Hematopoietic multipotent progenitor cell treated with erythropoietin and hydrocortisone succinate and interleukin-3 and kit ligand, for 17 days (in vitro differentiated cells): ENCODE measurements around the gene FAM13B.

Experiments
- DNase-seq: peaks from one replicate; pipeline ENCODE4 v3.0.0-alpha.2; 2015; ENCODE audit warnings: low spot score

FAM13B gene

GRCh38 chr5:137894586-137894985 lies 138.3 kb downstream of the FAM13B start:
- no peak for DNase-seq

GRCh38 chr5:137891849-137892248 lies 141.0 kb downstream of the FAM13B start:
- no peak for DNase-seq

DNA sequence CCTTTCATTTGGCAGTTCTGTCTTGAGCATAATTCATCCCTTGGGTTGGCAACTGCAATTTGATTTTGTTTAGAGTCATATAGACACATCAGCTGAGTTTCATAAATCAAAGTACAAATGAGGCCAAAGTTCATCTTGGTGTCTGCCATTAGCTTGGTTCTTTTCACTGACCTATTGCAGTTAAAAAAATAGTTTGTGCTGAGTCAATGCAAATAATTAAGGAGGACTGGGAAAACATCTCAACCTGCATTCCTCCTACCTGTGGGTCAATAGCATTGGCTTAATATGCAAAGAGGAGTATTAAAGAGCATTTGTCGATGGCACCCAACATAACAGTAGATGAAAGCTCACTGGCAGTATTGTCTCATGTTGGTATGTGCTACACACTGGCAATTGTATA lies 142.0 kb downstream of the FAM13B start:
- DNase-seq, result no peak

DNA sequence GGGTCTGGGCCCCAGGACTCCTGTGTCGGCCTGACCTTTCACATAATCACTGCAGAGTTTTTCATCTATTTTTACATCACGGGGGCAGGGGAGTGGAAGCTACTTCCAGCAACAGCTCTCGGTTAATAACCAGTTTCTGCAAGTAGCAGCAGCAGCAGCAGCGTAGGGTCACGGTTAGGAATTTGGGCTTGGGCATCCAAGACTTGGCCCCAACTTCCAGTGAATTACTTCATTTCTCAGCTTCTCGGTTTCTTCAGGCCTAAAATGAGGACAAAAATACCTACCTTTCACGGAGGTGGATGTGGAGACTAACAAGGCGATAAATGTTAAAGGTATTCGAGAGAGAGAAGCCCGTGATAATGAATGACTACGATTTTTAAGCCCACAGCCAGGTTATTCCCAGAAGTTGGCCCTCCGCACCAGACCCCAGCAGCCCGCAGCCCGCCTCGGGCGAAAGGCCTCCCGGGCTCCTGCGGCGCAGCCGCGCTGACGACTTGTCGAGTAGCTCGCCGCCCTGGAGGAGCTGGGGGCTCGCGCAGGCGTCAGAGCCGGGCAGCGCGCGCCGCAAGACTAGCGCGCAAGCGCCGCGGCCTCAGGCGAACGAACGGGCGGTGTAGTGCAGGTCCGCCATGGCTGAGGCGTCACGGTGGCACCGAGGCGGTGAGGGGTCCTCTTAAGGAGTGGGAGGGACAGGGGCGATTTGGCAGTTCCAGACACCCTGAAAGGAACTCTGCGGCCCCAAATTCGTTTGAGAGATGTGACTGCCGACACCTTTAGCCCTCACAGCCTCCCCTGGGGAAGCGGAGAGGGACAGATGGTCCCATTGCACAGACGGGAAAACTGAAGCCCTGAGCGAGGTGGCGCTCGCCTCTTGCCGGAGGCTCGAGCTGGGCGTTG lies 143.8 kb downstream of the FAM13B start, which contains the start of gene PKD2L2:
Gene PKD2L2, plus strand, starts transcription at position 595 of the 897 bp plus-strand sequence. Its CDS starts 35 bp downstream, at position 630.
- DNase-seq, result peak; percentile 55

- no peak for DNase-seq
Observed at GRCh38 chr5:137888466-137888862, 144.4 kb downstream of the FAM13B start.
